Forelimb muscle (tissue), 1 donor: Measurements from ENCODE around the gene FAM98B. TPM values are rescaled to one million over a fixed set of nuclear protein-coding genes. Genes with fewer than 3 reads are reported as not detected.

ENCODE experiments used
- polyA plus RNA-seq: library from polyadenylated mRNA; unstranded; fragments of 120-200 nt; gene quantifications from one replicate; pipeline ENCODE4 v1.2.1, GENCODE V29; 2013; ENCODE audit not compliant: insufficient read length

FAM98B gene
- polyA plus RNA-seq, 1 donor = 26.5 TPM

Other genes with a start within 250 kb of the FAM98B start
- 23.6 TPM for gene SPRED1, start 201.3 kb upstream of the FAM98B start, polyA plus RNA-seq
- gene RASGRP1, start 110.7 kb downstream of the FAM98B start, polyA plus RNA-seq = 0.18 TPM